HG03432 (cell line): ENCODE results near the gene DENND11.

Experiments used
- ATAC-seq: cut with Tn5 transposase; IDR thresholded peaks from one replicate; pipeline ENCODE4 v1.9.1; 2021; ENCODE audit warnings: mild to moderate bottlenecking, moderate library complexity; ENCODE audit not compliant: unreplicated experiment

DENND11 gene

GRCh38 chr7:141702047-141702567 is at the start of gene DENND11:
Gene DENND11, minus strand, starts transcription at chr7:141702166. Its CDS starts 13 bp downstream, at chr7:141702153.
- peak; percentile 83 for ATAC-seq

- no peak for ATAC-seq
Observed at GRCh38 chr7:141748396-141748795, 46.4 kb upstream of the DENND11 start.

GRCh38 chr7:141744131-141744530 is 42.2 kb upstream of the DENND11 start:
- ATAC-seq: no peak

- no peak for ATAC-seq
Observed at GRCh38 chr7:141742229-141742628, 40.3 kb upstream of the DENND11 start.

- no peak for ATAC-seq
Observed at GRCh38 chr7:141739250-141739649, 37.3 kb upstream of the DENND11 start.

- ATAC-seq: no peak
Observed at GRCh38 chr7:141738592-141739013, 36.6 kb upstream of the DENND11 start.

GRCh38 chr7:141737836-141738591 is 36.0 kb upstream of the DENND11 start, which contains the start of gene SSBP1:
Gene SSBP1, plus strand, starts transcription at chr7:141738358. Its CDS starts 809 bp downstream, at chr7:141739167.
- ATAC-seq: peak; percentile 94

- ATAC-seq: no peak
Observed at GRCh38 chr7:141737118-141737835, 35.3 kb upstream of the DENND11 start.

GRCh38 chr7:141731476-141732149 is 29.6 kb upstream of the DENND11 start:
- ATAC-seq: no peak

- ATAC-seq: no peak
Observed at GRCh38 chr7:141729020-141729419, 27.1 kb upstream of the DENND11 start.

GRCh38 chr7:141722529-141722928 is 20.6 kb upstream of the DENND11 start:
- ATAC-seq: peak; percentile 56

- ATAC-seq: no peak
Observed at GRCh38 chr7:141717450-141717849, 15.5 kb upstream of the DENND11 start.

- ATAC-seq: no peak
Observed at GRCh38 chr7:141715794-141716689, 14.1 kb upstream of the DENND11 start.

GRCh38 chr7:141715018-141715417 is 13.1 kb upstream of the DENND11 start:
- no peak for ATAC-seq

- ATAC-seq: no peak
Observed at GRCh38 chr7:141714571-141714970, 12.6 kb upstream of the DENND11 start.

GRCh38 chr7:141713890-141714289 is 11.9 kb upstream of the DENND11 start:
- no peak for ATAC-seq

GRCh38 chr7:141712603-141713255 is 10.8 kb upstream of the DENND11 start:
- ATAC-seq: no peak

GRCh38 chr7:141710301-141710700 is 8.3 kb upstream of the DENND11 start:
- ATAC-seq: no peak

GRCh38 chr7:141709749-141710148 is 7.8 kb upstream of the DENND11 start:
- no peak for ATAC-seq

GRCh38 chr7:141709318-141709717 is 7.4 kb upstream of the DENND11 start:
- ATAC-seq: no peak
